Mesothelial cell of epicardium (in vitro differentiated cells): ENCODE measurements around the gene FBXO36. TPM values are rescaled to one million over a fixed set of nuclear protein-coding genes. Genes with fewer than 3 reads are reported as not detected.

Experiments used
- DNase-seq, 2 experiments: peaks; one replicate each; pipeline ENCODE4 v3.0.0; 2021; ENCODE audit warnings: low spot score in 2 of 2; ENCODE audit not compliant: unreplicated experiment in 2 of 2
- H3K27ac Mint-ChIP-seq: 2 replicates; pipeline ENCODE4 v1.8.0; 2021; ENCODE audit warnings: mixed read lengths
- H3K27me3 Mint-ChIP-seq: 2 replicates; pipeline ENCODE4 v1.8.0; 2021; ENCODE audit warnings: low read depth, mixed read lengths
- H3K36me3 Mint-ChIP-seq: 2 replicates; pipeline ENCODE4 v1.8.0; 2021; ENCODE audit warnings: mixed read lengths
- H3K4me1 Mint-ChIP-seq: 2 replicates; pipeline ENCODE4 v1.8.0; 2021; ENCODE audit warnings: mixed read lengths
- H3K4me3 Mint-ChIP-seq: 2 replicates; pipeline ENCODE4 v1.8.0; 2021; ENCODE audit warnings: mild to moderate bottlenecking, moderate library complexity, mixed read lengths
- H3K9me3 Mint-ChIP-seq: 2 replicates; pipeline ENCODE4 v1.8.0; 2021; ENCODE audit warnings: mixed read lengths
- total RNA-seq: library from RNA; stranded (reverse); gene quantifications from 3 replicates; pipeline ENCODE4 v1.2.1, GENCODE V29; 2021
- TF ChIP-seq, protein P1 (sequence below): fragments of 200-600 bp; sonication (generic); IDR thresholded peaks from one replicate; pipeline ENCODE4 v1.5.0; 2021; ENCODE audit warnings: antibody characterized with exemption; ENCODE audit not compliant: unreplicated experiment

Gene FBXO36
- total RNA-seq, 1 donor from 2014 or later: 5.5 TPM

GRCh38 chr2:230052299-230052698, 130.0 kb downstream of the FBXO36 start:
- Mint-ChIP-seq H3K36me3 (no peaks in the 10 kb centered on the region), H3K4me1 (no peaks in the 10 kb centered on the region), H3K4me3 (no peak overlapping the region), H3K27ac (no peak overlapping the region), H3K9me3 (no peaks in the 10 kb centered on the region), H3K27me3 (no peaks in the 10 kb centered on the region)
- no peak for DNase-seq
- TF ChIP-seq, protein P1, sequence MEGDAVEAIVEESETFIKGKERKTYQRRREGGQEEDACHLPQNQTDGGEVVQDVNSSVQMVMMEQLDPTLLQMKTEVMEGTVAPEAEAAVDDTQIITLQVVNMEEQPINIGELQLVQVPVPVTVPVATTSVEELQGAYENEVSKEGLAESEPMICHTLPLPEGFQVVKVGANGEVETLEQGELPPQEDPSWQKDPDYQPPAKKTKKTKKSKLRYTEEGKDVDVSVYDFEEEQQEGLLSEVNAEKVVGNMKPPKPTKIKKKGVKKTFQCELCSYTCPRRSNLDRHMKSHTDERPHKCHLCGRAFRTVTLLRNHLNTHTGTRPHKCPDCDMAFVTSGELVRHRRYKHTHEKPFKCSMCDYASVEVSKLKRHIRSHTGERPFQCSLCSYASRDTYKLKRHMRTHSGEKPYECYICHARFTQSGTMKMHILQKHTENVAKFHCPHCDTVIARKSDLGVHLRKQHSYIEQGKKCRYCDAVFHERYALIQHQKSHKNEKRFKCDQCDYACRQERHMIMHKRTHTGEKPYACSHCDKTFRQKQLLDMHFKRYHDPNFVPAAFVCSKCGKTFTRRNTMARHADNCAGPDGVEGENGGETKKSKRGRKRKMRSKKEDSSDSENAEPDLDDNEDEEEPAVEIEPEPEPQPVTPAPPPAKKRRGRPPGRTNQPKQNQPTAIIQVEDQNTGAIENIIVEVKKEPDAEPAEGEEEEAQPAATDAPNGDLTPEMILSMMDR: no peak

GRCh38 chr2:230053753-230054478, 131.6 kb downstream of the FBXO36 start:
- no peaks in the 10 kb centered on the region for H3K4me1 Mint-ChIP-seq
- H3K9me3 Mint-ChIP-seq: no peaks in the 10 kb centered on the region
- TF ChIP-seq, protein P1: no peak
- H3K4me3 Mint-ChIP-seq: no peak overlapping the region
- peaks cover 2% of the 10 kb centered on the region for H3K36me3 Mint-ChIP-seq
- no peak overlapping the region for H3K27ac Mint-ChIP-seq
- H3K27me3 Mint-ChIP-seq: no peaks in the 10 kb centered on the region
- no peak for DNase-seq

DNA sequence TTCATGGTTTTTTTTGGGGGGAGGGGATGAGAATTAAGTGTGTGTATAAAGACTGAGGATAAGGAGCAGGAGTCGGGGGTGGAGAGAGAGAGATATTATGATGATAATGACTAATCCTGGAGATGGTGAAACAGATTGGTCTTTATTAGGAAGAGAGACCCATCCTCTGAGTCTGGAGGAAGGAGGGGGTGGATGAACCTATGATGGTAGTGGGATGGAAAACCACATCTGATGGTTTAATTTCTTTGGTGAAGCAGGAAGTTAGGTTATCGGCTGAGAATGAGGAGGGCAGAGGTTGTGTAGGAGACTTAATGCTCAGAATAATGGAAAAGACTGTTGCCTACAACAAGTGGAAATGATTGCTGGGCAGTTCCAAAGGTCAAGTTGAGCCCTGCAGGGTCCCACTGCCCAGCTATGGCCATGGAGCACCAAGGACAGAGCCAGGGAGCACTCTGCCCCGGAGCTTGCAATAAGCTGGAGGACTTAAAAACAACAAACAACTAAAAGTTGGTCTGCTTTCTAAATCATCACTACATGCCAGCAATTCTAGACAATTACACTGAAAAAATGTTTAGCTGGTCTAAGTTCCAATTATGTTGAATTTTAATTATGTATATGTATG, 138.5 kb downstream of the FBXO36 start:
- Mint-ChIP-seq H3K27me3 (peaks cover 6% of the 10 kb centered on the region), H3K4me3 (no peak overlapping the region), H3K27ac (no peak overlapping the region), H3K36me3 (peaks cover 2% of the 10 kb centered on the region), H3K4me1 (no peaks in the 10 kb centered on the region), H3K9me3 (no peaks in the 10 kb centered on the region)
- TF ChIP-seq, protein P1: no peak
- no peak for DNase-seq

Other genes starting within 250 kb of the FBXO36 start
- not detected in 3 replicates for gene DNER, start 207.9 kb upstream of the FBXO36 start, total RNA-seq
- 239 to 256 TPM (median 253 TPM) in 3 replicates for gene TRIP12, start 494 bp upstream of the FBXO36 start, total RNA-seq
- 9.5 to 10.1 TPM (median 9.7 TPM) in 3 replicates for gene SLC16A14, start 146.4 kb downstream of the FBXO36 start, total RNA-seq